GM21529 (cell line): Measurements from ENCODE around the gene DPYSL5.

Source experiments
- ATAC-seq: cut with Tn5 transposase; IDR thresholded peaks from one replicate; pipeline ENCODE4 v1.9.1; 2021; ENCODE audit not compliant: unreplicated experiment

DPYSL5 gene

DNA sequence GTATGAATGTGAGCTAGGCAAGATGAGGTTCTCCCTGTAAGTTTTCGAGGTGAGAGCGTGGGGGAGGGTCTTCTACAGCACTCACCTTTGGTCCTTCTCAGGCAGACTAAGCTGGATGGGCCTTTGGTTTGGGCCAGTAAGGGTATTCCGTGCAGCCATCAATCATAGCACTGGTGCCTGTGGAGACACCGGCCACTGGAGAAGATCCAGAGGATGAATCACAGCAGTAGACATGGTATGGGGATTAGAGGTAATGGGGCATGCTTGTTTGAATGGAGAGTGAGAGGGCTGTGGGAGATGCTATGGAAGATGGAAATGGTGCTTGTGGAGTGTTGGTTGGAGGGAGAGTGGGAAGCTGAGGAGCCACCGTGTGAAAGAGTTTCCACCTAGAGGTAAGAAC is 138.6 kb downstream of the DPYSL5 start:
- no peak for ATAC-seq

DNA sequence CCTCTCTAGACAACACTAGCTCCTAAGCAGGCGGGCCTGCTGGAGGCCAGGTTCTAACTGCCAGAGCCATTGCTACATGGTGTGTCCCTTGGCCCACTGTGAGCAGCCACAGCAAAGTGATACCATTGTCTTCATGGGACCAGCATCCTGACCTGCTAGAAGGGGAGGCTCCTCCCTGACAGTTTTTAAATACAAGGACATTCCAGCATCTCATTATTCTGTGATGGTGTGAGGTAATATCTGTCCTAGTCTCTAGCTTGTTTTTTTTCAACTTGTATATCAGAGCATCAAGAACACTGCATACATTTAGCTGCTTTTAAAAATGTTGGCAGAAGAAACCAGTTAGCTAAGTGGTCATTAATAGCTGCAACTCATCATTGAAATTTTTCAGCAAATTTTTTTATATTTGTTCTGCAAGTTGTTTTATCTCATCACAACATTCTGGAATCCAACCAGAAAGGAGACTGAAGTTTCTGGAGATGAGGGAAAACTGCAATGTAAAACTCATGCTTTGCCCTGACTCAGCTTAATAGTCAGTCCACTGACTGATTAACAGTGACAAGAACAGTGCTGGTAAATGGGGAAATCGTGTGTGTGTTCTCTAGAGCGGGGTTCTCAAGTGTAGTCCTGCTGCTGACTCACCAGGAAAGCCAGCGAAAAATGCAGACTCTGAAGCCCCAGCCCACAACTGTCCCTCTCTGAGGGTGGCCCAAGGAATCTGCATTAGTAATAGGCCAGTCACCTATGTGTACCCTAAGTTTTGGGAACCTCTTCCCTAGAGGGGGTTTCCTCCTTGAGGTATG is 140.3 kb downstream of the DPYSL5 start:
- no peak for ATAC-seq

DNA sequence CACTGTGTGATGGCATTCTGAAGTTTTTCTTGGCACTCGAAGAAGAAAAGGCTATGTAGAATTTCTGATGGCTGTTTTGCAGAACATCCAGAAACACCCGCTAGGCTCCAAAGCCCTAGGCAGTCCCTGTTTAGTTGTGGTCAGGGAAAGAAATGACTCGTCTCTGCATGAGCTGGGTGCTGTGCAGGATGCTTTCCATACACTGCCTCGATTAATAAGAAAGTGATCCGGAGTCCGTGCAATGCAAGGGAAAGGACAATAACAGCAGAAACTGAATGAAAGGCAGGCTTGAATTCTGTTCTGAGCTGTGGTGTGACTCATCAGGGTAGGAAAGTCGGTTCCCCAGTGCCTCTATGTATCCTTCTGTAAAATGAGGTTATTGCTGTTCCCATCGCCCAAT is 141.2 kb downstream of the DPYSL5 start:
- no peak for ATAC-seq

DNA sequence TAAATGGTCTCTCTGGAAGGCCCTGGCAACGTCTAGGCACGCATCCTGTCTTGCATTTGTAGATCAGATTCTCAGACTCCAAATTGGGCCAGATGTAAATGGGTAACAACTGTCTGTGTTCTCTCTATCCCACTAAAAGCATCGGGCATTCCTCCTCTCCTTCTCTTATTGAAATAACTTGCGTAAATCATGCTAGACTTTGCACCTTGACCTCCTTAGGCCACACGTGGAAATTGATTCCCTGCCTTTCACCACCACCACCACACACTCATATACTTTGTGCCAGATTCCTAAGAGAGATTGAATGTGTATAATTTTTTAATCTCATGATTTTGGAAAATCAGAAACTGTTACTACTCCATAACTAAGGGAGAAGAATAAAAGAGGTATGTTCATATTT is 143.8 kb downstream of the DPYSL5 start:
- no peak for ATAC-seq

DNA sequence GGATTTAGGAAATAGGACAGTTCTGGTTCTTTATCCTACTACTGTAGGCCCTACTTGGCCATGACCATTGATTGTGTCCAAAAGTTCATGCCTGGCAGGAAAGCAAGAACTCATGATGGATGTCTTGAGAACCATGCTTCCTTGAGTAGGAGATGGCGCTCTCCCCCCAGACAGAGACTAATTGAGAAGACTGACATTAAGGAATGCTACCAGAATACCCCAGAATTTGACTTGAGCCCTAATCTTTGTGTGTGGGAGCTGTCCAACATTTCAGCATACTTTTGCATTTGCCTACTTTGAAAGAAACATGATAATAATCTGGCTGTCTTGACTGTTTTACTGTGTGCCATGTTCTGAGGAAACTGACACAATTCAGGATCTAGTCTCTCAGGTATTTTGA is 145.8 kb downstream of the DPYSL5 start:
- no peak for ATAC-seq

DNA sequence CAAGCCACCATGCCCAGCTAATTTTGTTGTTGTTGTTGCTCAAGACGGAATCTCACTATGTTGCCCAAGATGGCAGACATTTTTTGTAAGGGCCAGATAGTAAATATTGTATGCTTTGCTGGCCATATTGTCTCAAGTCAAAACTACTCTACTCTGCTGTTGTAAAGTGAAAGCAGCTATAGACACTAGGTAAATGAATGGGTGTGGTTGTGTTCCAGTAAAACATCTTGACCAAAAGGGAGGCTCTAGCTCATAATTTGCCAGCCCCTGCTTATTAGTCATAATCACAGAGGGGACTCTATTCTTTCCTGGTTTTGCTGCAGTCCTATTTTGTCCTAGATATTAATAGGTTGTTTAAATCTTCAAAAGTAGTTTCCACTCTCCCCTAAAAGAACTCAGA is 147.1 kb downstream of the DPYSL5 start:
- no peak for ATAC-seq

DNA sequence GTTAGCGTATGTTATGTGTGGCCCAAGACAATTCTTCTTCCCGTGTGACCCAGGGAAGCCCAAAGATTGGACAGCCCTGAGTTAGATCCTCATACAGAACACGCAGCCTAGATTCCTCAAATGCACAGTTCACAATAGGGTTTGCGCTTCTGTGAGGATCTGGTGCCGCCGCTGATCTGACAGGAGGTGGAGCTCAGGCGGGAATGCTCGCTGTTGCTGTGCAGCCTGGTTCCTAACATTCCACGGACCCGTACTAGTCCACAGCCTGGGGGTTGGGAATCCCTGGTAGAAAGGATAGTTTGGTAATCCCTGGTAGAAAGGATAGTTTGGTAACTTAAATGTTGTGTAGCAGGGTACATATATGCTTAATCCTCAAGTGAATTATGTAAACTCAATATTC is 149.5 kb downstream of the DPYSL5 start:
- no peak for ATAC-seq

DNA sequence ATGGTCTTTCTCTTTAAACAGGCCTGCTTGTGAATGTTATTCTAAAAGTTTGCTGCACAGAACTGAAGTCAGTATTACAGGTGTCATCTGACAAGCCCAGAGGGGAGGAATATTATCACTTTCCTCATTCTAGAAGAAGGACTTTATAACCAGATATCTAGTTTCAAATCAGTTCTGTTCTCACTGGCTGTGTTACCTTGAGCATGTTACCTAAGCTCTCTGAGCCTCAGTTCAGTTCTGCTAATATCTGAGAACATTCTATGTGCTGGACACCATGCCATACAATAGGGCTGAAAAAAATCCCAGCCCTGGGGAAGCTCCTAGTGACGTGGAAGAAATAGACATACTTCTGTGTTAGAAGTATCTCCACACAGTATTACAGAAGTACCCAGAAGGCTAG is 150.4 kb downstream of the DPYSL5 start:
- ATAC-seq, result no peak
